GM23338 (cell line): ENCODE measurements around the gene SLC40A1. TPM values are rescaled to one million over a fixed set of nuclear protein-coding genes. Genes with fewer than 3 reads are reported as not detected.

ENCODE experiments used
- ATAC-seq: fragments of 200-7000 bp; cut with Tn5 transposase; 3 replicates; pipeline ENCODE4 v1.9.1; 2020
- DNase-seq: peaks from one replicate; pipeline ENCODE4 v3.0.0-alpha.2; 2015; ENCODE audit warnings: low spot score
- H2AFZ ChIP-seq: fragments of 200-600 bp; sonication (generic); 2 replicates; pipeline ENCODE4 v1.8.0; 2016; ENCODE audit warnings: antibody characterized with exemption, mild to moderate bottlenecking, moderate library complexity
- H3F3A ChIP-seq: fragments of 200-600 bp; sonication (generic); replicated peaks from 2 replicates; pipeline ENCODE4 v1.8.0; 2017; ENCODE audit warnings: antibody characterized with exemption, mixed run types, low read depth
- H3K27ac ChIP-seq: fragments of 200-600 bp; sonication (generic); 2 replicates; pipeline ENCODE4 v1.6.1; 2016; ENCODE audit warnings: low read depth
- H3K27me3 ChIP-seq: fragments of 200-600 bp; sonication (generic); 2 replicates; pipeline ENCODE4 v1.8.0; 2016; ENCODE audit warnings: mild to moderate bottlenecking, mixed run types, moderate library complexity; ENCODE audit not compliant: insufficient read depth
- H3K36me3 ChIP-seq: fragments of 200-600 bp; sonication (generic); 2 replicates; pipeline ENCODE4 v1.8.0; 2016; ENCODE audit warnings: mild to moderate bottlenecking; ENCODE audit not compliant: insufficient read depth
- H3K4me1 ChIP-seq: fragments of 200-600 bp; sonication (generic); 2 replicates; pipeline ENCODE4 v1.8.0; 2016; ENCODE audit warnings: mild to moderate bottlenecking, moderate library complexity; ENCODE audit not compliant: insufficient read depth
- H3K4me2 ChIP-seq: fragments of 200-600 bp; sonication (generic); 2 replicates; pipeline ENCODE4 v1.7.1; 2017; ENCODE audit warnings: mixed run types
- H3K4me3 ChIP-seq: fragments of 200-600 bp; sonication (generic); 2 replicates; pipeline ENCODE4 v1.6.1; 2016; ENCODE audit warnings: mixed run types
- H3K79me2 ChIP-seq: fragments of 200-600 bp; sonication (generic); replicated peaks from 2 replicates; pipeline ENCODE4 v1.8.0; 2017; ENCODE audit warnings: mild to moderate bottlenecking; ENCODE audit not compliant: insufficient read depth
- H3K9me2 ChIP-seq: fragments of 200-600 bp; sonication (generic); 2 replicates; pipeline ENCODE4 v1.8.0; 2017; ENCODE audit not compliant: insufficient read depth
- H4K20me1 ChIP-seq: fragments of 200-600 bp; sonication (generic); replicated peaks from 2 replicates; pipeline ENCODE4 v1.8.0; 2017; ENCODE audit warnings: mild to moderate bottlenecking; ENCODE audit not compliant: insufficient read depth
- H3K27ac Mint-ChIP-seq: 2 replicates; pipeline ENCODE4 v1.8.0; 2020; ENCODE audit warnings: inconsistent platforms, mild to moderate bottlenecking, moderate library complexity, mixed read lengths
- H3K27me3 Mint-ChIP-seq: 3 replicates; pipeline ENCODE4 v1.8.0; 2022; ENCODE audit warnings: low read depth, mild to moderate bottlenecking, moderate library complexity, mixed read lengths, inconsistent platforms; ENCODE audit not compliant: insufficient read depth, poor library complexity
- H3K36me3 Mint-ChIP-seq: 3 replicates; pipeline ENCODE4 v1.8.0; 2021; ENCODE audit warnings: low read depth, mild to moderate bottlenecking, inconsistent platforms, moderate library complexity, mixed read lengths
- H3K4me1 Mint-ChIP-seq: 3 replicates; pipeline ENCODE4 v1.8.0; 2020; ENCODE audit warnings: mild to moderate bottlenecking, inconsistent platforms, mixed read lengths
- H3K4me3 Mint-ChIP-seq: 3 replicates; pipeline ENCODE4 v1.8.0; 2021; ENCODE audit warnings: moderate library complexity, mild to moderate bottlenecking, inconsistent platforms, mixed read lengths
- H3K9me3 Mint-ChIP-seq: 3 replicates; pipeline ENCODE4 v1.8.0; 2020; ENCODE audit warnings: moderate library complexity, mild to moderate bottlenecking, inconsistent platforms, mixed read lengths
- EZH2 ChIP-seq: fragments of 200-600 bp; sonication (generic); IDR thresholded peaks from one replicate; pipeline ENCODE4 v1.8.0; 2017; ENCODE audit warnings: antibody characterized with exemption, mild to moderate bottlenecking, low read depth; ENCODE audit not compliant: unreplicated experiment
- EZH2phosphoT487 ChIP-seq: fragments of 200-600 bp; sonication (generic); IDR thresholded peaks from one replicate; pipeline ENCODE4 v1.8.1; 2018; ENCODE audit warnings: antibody characterized with exemption; ENCODE audit not compliant: unreplicated experiment
- JUNB ChIP-seq: IDR thresholded peaks from one replicate; pipeline ENCODE4 v1.6.1; 2016; ENCODE audit warnings: antibody characterized with exemption; ENCODE audit not compliant: unreplicated experiment
- NANOG ChIP-seq: IDR thresholded peaks from 2 replicates; pipeline ENCODE4 v1.6.1; 2016; ENCODE audit warnings: antibody characterized with exemption, borderline replicate concordance
- POLR2AphosphoS5 ChIP-seq: IDR thresholded peaks from 2 replicates; pipeline ENCODE4 v1.6.1; 2016; ENCODE audit warnings: antibody characterized with exemption, low read depth
- STAT1 ChIP-seq: IDR thresholded peaks from one replicate; pipeline ENCODE4 v1.6.1; 2016; ENCODE audit warnings: antibody characterized with exemption; ENCODE audit not compliant: unreplicated experiment
- ZNF114 ChIP-seq: fragments of 250-450 bp; sonication (Bioruptor Pico); IDR thresholded peaks from 2 replicates; pipeline ENCODE4 v1.5.0; 2020; ENCODE audit warnings: mild to moderate bottlenecking, moderate library complexity
- ZNF331 ChIP-seq: fragments of 250-450 bp; sonication (Bioruptor Pico); IDR thresholded peaks from 2 replicates; pipeline ENCODE4 v1.5.0; 2020; ENCODE audit warnings: low read depth, mild to moderate bottlenecking, moderate library complexity
- polyA plus RNA-seq: library from polyadenylated mRNA; unstranded; fragments of >200 nt; fragmentation: Nextera tagmentation; extraction: Ambion mirVana; gene quantifications from 2 replicates; pipeline ENCODE4 v1.2.1, GENCODE V29; 2016
- total RNA-seq: library from RNA; depleted of rRNA; stranded (reverse); fragments of >200 nt; shearing (Covaris generic); gene quantifications from 2 replicates; pipeline ENCODE4 v1.2.3, GENCODE V29; 2014
- TF ChIP-seq, protein P1 (sequence below): fragments of 250-450 bp; sonication (Bioruptor Pico); IDR thresholded peaks from 2 replicates; pipeline ENCODE4 v1.5.0; 2020; ENCODE audit warnings: mild to moderate bottlenecking, moderate library complexity
- TF ChIP-seq, protein P2 (sequence below), 2 experiments: fragments of 200-600 bp in 1 of 2; sonication (generic) in 1 of 2; conservative IDR thresholded peaks; 2 replicates each; pipeline versions ENCODE4 v1.5.1 to v1.6.1; 2016 to 2017; ENCODE audit warnings: antibody characterized with exemption in 2 of 2, low read depth in 2 of 2, mild to moderate bottlenecking in 2 of 2, moderate library complexity in 1 of 2

Gene SLC40A1
- total and polyA plus RNA-seq, 2 experiments from 2014 or later = 0.08 TPM; not detected in 1

DNA sequence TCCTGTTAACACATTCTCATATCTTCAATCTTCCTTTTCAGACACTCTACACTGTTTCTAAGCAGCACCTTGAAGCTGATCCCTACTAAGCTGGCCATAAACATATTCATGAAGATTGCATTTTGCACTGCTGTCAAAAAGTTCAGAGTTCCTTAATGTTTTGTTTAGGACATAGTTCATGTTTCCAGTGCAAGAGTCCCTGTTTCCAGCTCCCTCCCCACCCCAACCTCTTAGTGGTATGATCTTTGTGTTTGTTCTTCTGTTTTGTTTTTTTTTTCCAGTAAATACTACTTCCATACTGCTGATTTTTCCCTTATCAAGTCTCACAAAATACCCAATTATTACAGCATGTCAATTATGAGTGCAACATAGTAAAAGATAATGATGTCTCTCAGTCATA is 4.1 kb upstream of the SLC40A1 start:
- Histone ChIP-seq H3K27me3 (peaks cover 64% of the 10 kb centered on the region), H3F3A (peaks cover 3% of the 10 kb centered on the region; the same call in 1 of the 2 replicates), H3K36me3 (no peaks in the 10 kb centered on the region), H3K4me3 (no peak overlapping the region), H3K4me2 (no peak overlapping the region), H3K27ac (no peak overlapping the region), H3K9me2 (no peaks in the 10 kb centered on the region), H2AFZ (no peak overlapping the region), H3K4me1 (peaks cover 11% of the 10 kb centered on the region), H4K20me1 (peaks cover 12% of the 10 kb centered on the region), H3K79me2 (no peaks in the 10 kb centered on the region)
- Mint-ChIP-seq H3K4me1 (peaks cover 15% of the 10 kb centered on the region), H3K36me3 (no peaks in the 10 kb centered on the region), H3K9me3 (no peaks in the 10 kb centered on the region), H3K4me3 (no peak overlapping the region), H3K27ac (no peak overlapping the region), H3K27me3 (peaks cover 57% of the 10 kb centered on the region)
- DNase-seq = no peak
- no peak for ATAC-seq
- TF ChIP-seq POLR2AphosphoS5 = no peak
- no peak for TF ChIP-seq NANOG
- TF ChIP-seq, protein P1, sequence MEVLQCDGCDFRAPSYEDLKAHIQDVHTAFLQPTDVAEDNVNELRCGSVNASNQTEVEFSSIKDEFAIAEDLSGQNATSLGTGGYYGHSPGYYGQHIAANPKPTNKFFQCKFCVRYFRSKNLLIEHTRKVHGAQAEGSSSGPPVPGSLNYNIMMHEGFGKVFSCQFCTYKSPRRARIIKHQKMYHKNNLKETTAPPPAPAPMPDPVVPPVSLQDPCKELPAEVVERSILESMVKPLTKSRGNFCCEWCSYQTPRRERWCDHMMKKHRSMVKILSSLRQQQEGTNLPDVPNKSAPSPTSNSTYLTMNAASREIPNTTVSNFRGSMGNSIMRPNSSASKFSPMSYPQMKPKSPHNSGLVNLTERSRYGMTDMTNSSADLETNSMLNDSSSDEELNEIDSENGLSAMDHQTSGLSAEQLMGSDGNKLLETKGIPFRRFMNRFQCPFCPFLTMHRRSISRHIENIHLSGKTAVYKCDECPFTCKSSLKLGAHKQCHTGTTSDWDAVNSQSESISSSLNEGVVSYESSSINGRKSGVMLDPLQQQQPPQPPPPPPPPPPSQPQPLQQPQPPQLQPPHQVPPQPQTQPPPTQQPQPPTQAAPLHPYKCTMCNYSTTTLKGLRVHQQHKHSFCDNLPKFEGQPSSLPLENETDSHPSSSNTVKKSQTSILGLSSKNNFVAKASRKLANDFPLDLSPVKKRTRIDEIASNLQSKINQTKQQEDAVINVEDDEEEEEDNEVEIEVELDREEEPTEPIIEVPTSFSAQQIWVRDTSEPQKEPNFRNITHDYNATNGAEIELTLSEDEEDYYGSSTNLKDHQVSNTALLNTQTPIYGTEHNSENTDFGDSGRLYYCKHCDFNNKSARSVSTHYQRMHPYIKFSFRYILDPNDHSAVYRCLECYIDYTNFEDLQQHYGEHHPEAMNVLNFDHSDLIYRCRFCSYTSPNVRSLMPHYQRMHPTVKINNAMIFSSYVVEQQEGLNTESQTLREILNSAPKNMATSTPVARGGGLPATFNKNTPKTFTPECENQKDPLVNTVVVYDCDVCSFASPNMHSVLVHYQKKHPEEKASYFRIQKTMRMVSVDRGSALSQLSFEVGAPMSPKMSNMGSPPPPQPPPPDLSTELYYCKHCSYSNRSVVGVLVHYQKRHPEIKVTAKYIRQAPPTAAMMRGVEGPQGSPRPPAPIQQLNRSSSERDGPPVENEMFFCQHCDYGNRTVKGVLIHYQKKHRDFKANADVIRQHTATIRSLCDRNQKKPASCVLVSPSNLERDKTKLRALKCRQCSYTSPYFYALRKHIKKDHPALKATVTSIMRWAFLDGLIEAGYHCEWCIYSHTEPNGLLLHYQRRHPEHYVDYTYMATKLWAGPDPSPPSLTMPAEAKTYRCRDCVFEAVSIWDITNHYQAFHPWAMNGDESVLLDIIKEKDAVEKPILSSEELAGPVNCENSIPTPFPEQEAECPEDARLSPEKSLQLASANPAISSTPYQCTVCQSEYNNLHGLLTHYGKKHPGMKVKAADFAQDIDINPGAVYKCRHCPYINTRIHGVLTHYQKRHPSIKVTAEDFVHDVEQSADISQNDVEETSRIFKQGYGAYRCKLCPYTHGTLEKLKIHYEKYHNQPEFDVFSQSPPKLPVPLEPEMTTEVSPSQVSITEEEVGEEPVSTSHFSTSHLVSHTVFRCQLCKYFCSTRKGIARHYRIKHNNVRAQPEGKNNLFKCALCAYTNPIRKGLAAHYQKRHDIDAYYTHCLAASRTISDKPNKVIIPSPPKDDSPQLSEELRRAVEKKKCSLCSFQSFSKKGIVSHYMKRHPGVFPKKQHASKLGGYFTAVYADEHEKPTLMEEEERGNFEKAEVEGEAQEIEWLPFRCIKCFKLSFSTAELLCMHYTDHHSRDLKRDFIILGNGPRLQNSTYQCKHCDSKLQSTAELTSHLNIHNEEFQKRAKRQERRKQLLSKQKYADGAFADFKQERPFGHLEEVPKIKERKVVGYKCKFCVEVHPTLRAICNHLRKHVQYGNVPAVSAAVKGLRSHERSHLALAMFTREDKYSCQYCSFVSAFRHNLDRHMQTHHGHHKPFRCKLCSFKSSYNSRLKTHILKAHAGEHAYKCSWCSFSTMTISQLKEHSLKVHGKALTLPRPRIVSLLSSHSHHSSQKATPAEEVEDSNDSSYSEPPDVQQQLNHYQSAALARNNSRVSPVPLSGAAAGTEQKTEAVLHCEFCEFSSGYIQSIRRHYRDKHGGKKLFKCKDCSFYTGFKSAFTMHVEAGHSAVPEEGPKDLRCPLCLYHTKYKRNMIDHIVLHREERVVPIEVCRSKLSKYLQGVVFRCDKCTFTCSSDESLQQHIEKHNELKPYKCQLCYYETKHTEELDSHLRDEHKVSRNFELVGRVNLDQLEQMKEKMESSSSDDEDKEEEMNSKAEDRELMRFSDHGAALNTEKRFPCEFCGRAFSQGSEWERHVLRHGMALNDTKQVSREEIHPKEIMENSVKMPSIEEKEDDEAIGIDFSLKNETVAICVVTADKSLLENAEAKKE = no peak
- TF ChIP-seq, protein P2, sequence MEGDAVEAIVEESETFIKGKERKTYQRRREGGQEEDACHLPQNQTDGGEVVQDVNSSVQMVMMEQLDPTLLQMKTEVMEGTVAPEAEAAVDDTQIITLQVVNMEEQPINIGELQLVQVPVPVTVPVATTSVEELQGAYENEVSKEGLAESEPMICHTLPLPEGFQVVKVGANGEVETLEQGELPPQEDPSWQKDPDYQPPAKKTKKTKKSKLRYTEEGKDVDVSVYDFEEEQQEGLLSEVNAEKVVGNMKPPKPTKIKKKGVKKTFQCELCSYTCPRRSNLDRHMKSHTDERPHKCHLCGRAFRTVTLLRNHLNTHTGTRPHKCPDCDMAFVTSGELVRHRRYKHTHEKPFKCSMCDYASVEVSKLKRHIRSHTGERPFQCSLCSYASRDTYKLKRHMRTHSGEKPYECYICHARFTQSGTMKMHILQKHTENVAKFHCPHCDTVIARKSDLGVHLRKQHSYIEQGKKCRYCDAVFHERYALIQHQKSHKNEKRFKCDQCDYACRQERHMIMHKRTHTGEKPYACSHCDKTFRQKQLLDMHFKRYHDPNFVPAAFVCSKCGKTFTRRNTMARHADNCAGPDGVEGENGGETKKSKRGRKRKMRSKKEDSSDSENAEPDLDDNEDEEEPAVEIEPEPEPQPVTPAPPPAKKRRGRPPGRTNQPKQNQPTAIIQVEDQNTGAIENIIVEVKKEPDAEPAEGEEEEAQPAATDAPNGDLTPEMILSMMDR (conservative IDR thresholded peaks at IDR 0.05; ENCODE audit: low read depth in 2 of 2) = no peak
- TF ChIP-seq STAT1 = no peak
- no peak for TF ChIP-seq JUNB
- no peak for TF ChIP-seq EZH2
- no peak for TF ChIP-seq ZNF331 (CRISPR knock-in tag)
- no peak for TF ChIP-seq EZH2phosphoT487
- TF ChIP-seq ZNF114 (CRISPR knock-in tag) = no peak
